ENCODE measurements around the gene LTBP1.

- TF ChIP-seq CTCF (IDR thresholded peaks at IDR 0.05; ENCODE audit: poor library complexity) (no peak), EZH2phosphoT487 (IDR thresholded peaks at IDR 0.05; ENCODE audit: low read depth, severe bottlenecking, unreplicated experiment) (no peak)
Observed at GRCh38 chr2:33292063-33292462, 345.3 kb downstream of the LTBP1 start.

Data from hepatocyte (in vitro differentiated cells).